ES-I3 (cell line): Measurements from ENCODE around the gene GM2A.

Experiments
- H3K36me3 ChIP-seq: 2 replicates; pipeline ENCODE4 v1.6.1; 2013; ENCODE audit warnings: mild to moderate bottlenecking, low read length, control low read depth, moderate library complexity; ENCODE audit not compliant: insufficient read depth
- H3K4me1 ChIP-seq: 2 replicates; pipeline ENCODE4 v1.6.1; 2013; ENCODE audit warnings: mild to moderate bottlenecking, control low read depth, low read length; ENCODE audit not compliant: insufficient read depth
- H3K9ac ChIP-seq: 2 replicates; pipeline ENCODE4 v1.6.1; 2013; ENCODE audit warnings: low read depth, mild to moderate bottlenecking, low read length, moderate library complexity
- H3K9me3 ChIP-seq: 2 replicates; pipeline ENCODE4 v1.6.1; 2013; ENCODE audit warnings: mild to moderate bottlenecking, low read length, moderate library complexity; ENCODE audit not compliant: control insufficient read depth, insufficient read depth

Gene GM2A

DNA sequence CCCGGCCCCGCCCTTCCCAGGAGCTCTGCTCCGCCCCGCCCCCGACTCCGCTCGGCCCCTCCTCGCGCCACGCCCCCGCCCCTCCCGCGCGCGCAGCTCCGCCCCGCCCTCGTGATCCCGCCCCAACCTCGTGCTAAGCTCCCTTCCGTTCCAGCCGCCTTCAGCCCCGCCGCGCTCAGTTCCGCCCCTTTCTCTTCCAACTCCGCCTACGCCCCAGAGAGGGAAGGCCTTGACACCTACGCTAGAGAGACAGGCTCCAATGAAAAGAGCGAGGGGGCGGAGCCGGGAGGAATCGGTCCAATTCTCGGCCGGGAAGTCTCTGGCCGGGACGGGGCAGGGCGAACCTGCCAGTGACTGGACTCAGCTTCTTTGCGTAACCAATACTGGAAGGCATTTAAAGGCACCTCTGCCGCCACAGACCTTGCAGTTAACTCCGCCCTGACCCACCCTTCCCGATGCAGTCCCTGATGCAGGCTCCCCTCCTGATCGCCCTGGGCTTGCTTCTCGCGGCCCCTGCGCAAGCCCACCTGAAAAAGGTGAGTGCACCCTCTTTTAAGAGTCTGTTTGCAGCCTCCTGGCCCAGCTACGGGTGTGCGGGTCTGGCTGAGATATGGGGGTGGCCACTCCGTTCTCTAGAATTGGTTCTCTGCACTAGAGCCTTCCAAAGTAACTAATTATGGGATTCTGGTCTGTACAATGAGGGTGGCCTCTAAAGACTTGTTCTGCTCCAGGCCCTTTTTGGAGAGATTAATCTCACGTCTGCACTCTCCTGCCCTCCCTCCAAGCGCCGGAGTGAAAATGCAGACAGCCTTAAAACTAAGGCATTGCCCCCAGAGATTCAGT lies at the start of gene GM2A:
TSS of gene GM2A (plus strand) at position 424 of the 843 bp plus-strand sequence. CDS start at position 456, 32 bp downstream.
- peak within 1 kb of the TSS; percentile 80 for H3K9ac ChIP-seq
- no peaks in the 10 kb centered on the region for H3K36me3 ChIP-seq
- H3K4me1 ChIP-seq, result peaks cover 22% of the 10 kb centered on the region
- H3K9me3 ChIP-seq, result no peaks in the 10 kb centered on the region

DNA sequence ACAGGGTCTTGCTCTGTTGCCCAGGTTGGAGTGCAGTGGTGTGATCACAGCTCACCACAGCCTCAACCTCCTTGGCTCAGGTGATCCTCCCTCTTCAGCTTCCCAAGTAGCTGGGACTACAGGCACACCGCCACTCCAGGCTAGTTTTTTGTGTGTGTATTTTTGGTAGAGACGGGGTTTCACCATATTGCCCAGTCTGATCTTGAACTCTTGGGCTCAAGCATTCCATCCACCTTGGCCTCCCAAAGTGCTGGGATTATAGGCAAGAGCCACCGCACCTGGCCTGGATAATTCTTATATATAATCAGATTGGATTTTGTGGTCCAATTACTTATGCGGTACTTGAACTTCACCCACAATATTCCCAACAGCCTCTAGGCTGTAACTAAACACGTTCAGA lies 48.9 kb upstream of the GM2A start:
- Histone ChIP-seq H3K9me3 (no peaks in the 10 kb centered on the region), H3K9ac (no peak overlapping the region), H3K4me1 (no peaks in the 10 kb centered on the region), H3K36me3 (no peaks in the 10 kb centered on the region)

DNA sequence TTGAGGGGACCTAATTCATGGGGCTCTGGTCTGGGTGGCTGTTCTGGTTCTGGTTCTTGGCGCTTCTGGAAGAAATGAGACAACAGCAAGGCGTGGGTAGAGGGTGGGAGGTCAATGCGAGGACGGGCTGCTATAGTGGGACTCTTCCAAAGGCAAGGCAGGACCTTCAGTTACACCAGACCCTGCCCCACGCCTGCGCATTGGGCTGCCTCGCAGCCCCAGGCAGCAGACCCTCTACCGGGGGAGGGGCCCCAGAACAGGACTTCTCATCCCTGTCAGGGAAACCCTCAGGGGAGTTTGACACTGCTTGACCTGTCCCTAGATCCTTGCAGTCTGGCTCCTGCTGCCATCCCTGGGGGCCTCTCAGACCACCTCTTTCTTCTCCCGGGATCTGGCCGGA lies 47.6 kb upstream of the GM2A start:
- Histone ChIP-seq H3K9me3 (no peaks in the 10 kb centered on the region), H3K36me3 (no peaks in the 10 kb centered on the region), H3K4me1 (no peaks in the 10 kb centered on the region), H3K9ac (no peak overlapping the region)

- Histone ChIP-seq H3K9me3 (no peaks in the 10 kb centered on the region), H3K4me1 (no peaks in the 10 kb centered on the region; the same call in 1 of the 2 replicates), H3K36me3 (no peaks in the 10 kb centered on the region), H3K9ac (no peak overlapping the region)
Measured at GRCh38 chr5:151208481-151208914, 44.5 kb upstream of the GM2A start.

GRCh38 chr5:151212406-151212798 lies 40.6 kb upstream of the GM2A start:
- Histone ChIP-seq H3K9me3 (no peaks in the 10 kb centered on the region), H3K4me1 (peaks cover 9% of the 10 kb centered on the region), H3K9ac (no peak overlapping the region), H3K36me3 (no peaks in the 10 kb centered on the region)

GRCh38 chr5:151213803-151214613 lies 39.0 kb upstream of the GM2A start:
- 0 out of 2 replicates have a peak overlapping the region, but pooled peaks have one; percentile 0 for H3K9ac ChIP-seq
- H3K4me1 ChIP-seq, result peaks cover 9% of the 10 kb centered on the region
- no peaks in the 10 kb centered on the region for H3K36me3 ChIP-seq
- no peaks in the 10 kb centered on the region for H3K9me3 ChIP-seq

- H3K9ac ChIP-seq, result no peak overlapping the region
- H3K36me3 ChIP-seq, result no peaks in the 10 kb centered on the region
- H3K4me1 ChIP-seq, result peaks cover 9% of the 10 kb centered on the region
- no peaks in the 10 kb centered on the region for H3K9me3 ChIP-seq
Measured at GRCh38 chr5:151214614-151215545, 38.1 kb upstream of the GM2A start.

DNA sequence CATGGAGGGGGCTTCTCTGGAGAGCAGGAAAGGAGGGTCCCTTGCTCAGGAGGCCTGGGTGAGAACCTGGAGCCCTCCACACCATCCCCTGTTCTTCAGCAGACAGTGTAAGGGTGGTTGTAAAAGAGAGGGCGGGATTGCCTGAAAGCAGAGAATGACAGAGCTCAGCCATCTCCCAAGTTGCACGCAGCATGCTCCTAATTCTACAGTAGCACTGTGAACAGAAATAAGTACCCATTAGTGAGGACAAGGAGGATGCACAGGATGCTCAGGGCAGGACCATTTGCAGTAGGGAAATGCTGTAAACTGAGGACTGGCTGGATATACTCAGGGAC lies 37.5 kb upstream of the GM2A start:
- H3K9me3 ChIP-seq, result no peaks in the 10 kb centered on the region
- peaks cover 9% of the 10 kb centered on the region for H3K4me1 ChIP-seq
- H3K36me3 ChIP-seq, result no peaks in the 10 kb centered on the region
- H3K9ac ChIP-seq, result no peak overlapping the region

- H3K4me1 ChIP-seq, result peaks cover 9% of the 10 kb centered on the region
- H3K9ac ChIP-seq, result no peak overlapping the region
- H3K36me3 ChIP-seq, result no peaks in the 10 kb centered on the region
- H3K9me3 ChIP-seq, result no peaks in the 10 kb centered on the region
Measured at GRCh38 chr5:151216781-151217180, 36.2 kb upstream of the GM2A start.

GRCh38 chr5:151218177-151218576 lies 34.8 kb upstream of the GM2A start:
- H3K36me3 ChIP-seq, result no peaks in the 10 kb centered on the region
- peaks cover 18% of the 10 kb centered on the region for H3K4me1 ChIP-seq
- no peaks in the 10 kb centered on the region for H3K9me3 ChIP-seq
- H3K9ac ChIP-seq, result no peak overlapping the region

GRCh38 chr5:151219138-151219537 lies 33.8 kb upstream of the GM2A start:
- Histone ChIP-seq H3K9ac (no peak overlapping the region), H3K4me1 (peaks cover 15% of the 10 kb centered on the region), H3K9me3 (no peaks in the 10 kb centered on the region), H3K36me3 (no peaks in the 10 kb centered on the region)

GRCh38 chr5:151219789-151220188 lies 33.2 kb upstream of the GM2A start:
- no peaks in the 10 kb centered on the region for H3K9me3 ChIP-seq
- peaks cover 13% of the 10 kb centered on the region for H3K4me1 ChIP-seq
- no peak overlapping the region for H3K9ac ChIP-seq
- no peaks in the 10 kb centered on the region for H3K36me3 ChIP-seq

DNA sequence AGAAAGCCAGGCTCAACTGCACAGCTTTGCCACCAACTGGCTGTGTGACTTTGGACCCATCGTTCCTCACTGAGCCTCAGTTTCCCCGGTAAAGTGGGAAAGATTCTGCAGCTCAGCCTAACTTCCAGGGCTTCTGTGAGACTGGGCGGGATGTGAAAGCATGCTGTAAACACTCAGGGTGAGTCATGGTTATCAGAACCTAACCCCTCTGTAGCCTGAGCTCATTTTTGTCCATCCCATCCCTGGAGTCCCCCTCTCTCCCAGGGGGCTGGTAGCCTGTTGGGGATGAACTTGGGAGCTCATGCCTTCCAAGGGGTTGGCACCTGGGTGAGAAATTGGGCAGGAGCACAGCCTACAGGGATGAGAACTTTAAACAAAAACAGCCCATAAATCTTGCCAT lies 31.4 kb upstream of the GM2A start:
- Histone ChIP-seq H3K36me3 (no peaks in the 10 kb centered on the region), H3K9ac (no peak overlapping the region), H3K9me3 (no peaks in the 10 kb centered on the region), H3K4me1 (peaks cover 23% of the 10 kb centered on the region)
